Activated CD4-positive, alpha-beta T cell treated with anti-CD3 and anti-CD28 coated beads, Interleukin-2, Interleukin-4, amounts not matched to agents 100 ng/mL and 50 ng/mL, durations not matched to agents 16 hours and 8 hours (primary cell): ENCODE data around the gene ZNF282.

Experiments
- DNase-seq: peaks from one replicate; pipeline ENCODE4 v3.0.0-alpha.2; 2020; ENCODE audit warnings: low spot score

The ZNF282 gene

GRCh38 chr7:149191851-149192250 is 3.5 kb upstream of the ZNF282 start:
- no peak for DNase-seq

DNA sequence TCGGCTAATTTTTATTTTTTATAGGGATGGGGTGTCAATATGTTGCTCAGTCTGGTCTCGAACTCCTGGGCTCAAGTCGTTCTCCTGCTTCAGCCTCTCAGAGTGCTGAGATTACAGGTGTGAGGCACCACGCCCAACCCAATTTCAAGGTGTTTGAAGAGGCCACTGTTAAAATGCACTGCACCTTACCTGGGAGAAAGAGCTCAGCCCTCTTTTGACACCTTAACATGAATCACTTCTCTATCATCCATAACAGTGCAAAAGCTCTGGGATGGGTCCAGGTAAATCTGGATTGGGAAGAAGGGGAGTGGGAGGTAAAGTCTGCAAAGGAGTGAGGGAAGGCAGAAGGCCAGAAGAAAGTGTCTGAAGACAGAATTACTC is 557 bp upstream of the ZNF282 start:
- no peak for DNase-seq

GRCh38 chr7:149196151-149196704 is 882 bp downstream of the ZNF282 start:
- DNase-seq = peak; percentile 8

- DNase-seq = peak; percentile 11
These were observed 1.4 kb downstream of the ZNF282 start for GRCh38 chr7:149196705-149197171.

GRCh38 chr7:149197675-149198074 is 2.3 kb downstream of the ZNF282 start:
- no peak for DNase-seq

DNA sequence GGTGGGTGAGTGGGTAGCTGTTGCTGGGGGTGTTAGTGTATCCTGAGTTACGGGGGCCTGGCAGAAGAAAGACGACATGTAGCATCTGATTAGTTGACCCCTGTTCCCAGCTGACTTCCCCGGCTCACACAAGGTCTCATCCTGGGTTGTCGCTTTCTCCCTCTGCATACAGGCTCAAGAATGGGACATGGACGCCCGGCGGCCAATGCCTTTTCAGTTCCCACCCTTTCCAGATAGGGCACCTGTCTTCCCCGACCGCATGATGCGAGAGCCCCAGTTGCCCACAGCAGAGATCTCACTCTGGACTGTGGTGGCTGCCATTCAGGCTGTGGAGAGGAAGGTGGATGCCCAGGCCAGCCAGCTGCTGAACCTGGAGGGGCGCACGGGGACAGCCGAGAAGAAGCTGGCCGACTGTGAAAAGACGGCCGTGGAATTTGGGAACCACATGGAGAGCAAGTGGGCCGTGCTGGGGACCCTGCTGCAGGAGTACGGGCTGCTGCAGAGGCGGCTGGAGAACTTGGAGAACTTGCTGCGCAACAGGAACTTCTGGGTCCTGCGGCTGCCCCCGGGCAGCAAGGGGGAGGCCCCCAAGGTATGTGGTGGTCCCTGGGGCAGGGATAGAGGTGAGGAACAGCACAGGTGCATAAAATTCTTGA is 2.9 kb downstream of the ZNF282 start:
- DNase-seq = no peak

GRCh38 chr7:149199234-149199995 is 4.1 kb downstream of the ZNF282 start:
- DNase-seq = no peak

DNA sequence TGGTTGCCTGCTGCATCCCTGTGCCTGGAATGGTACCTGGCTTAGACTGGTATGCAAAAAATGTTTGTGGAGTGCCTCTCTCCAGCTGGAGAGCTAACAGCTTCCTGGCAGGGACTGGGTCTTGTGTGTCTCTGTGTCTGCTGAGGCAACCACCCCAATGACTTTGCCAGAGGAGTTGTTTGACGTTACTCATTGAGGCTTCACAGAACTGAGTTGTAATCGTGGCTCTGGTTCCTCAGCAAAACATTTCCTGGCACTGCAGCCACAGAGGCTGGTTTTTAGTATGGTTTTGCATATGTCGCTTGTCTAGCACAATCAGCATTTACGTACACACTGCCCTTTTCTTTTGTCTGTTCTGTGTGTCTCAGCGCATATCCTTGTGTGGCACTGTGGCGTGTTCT is 7.5 kb downstream of the ZNF282 start:
- DNase-seq = peak; percentile 81

- no peak for DNase-seq
These were observed 10.5 kb downstream of the ZNF282 start for GRCh38 chr7:149205690-149206381.

DNA sequence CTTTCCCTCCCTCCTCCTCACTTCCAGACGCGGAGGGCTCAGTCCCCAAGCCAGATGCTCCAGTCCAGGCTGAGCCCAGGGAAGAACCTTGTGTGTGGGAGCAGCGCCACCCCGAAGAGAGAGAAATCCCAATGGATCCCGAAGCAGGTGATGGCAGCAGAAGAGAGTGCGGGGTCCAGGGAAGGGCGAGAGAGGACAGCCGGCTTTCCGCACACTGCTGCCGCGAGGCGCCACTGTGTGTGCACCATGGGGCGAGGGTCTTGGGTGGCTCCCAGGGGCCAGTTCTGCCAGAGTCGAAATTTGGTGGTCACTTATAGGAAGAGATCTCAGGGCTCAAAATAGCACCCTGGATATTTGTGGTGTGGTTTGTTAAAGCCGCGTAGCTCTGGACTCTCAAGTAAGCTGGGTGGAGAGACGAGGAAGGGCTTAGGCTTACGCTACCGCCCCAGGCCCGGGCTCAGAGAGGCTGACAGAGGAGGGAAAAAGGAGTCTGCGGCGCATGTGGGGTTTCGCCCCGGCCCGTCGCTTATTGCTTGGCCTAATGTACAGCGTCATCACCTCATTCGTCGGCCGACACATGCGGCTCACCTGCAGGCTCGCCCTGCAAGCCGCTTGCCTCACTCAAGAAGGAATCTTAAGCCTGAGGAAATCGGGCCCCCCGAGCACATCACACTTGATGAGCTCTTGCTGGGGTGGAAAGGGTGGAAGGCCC is 12.1 kb downstream of the ZNF282 start:
- no peak for DNase-seq

GRCh38 chr7:149209518-149210269 is 14.3 kb downstream of the ZNF282 start:
- peak; percentile 89 for DNase-seq

DNA sequence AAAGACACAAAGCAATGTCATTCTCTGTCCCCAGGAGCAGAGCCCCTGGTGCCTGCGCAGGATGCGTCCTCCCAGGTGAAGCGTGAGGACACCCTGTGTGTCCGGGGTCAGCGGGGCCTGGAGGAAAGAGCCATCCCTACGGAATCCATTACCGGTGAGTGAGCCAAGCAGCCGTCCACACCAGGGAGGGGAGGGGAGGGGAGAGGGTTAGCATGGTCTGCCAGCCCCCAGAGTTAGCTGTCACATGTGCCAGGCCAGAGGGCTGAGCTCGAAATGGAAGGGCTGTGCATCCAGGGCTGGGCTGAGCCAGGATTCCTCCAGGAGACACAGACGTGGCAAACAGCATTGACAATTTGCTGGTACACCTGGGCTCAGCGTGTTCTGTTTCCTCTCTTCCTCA is 15.2 kb downstream of the ZNF282 start:
- DNase-seq = no peak

DNA sequence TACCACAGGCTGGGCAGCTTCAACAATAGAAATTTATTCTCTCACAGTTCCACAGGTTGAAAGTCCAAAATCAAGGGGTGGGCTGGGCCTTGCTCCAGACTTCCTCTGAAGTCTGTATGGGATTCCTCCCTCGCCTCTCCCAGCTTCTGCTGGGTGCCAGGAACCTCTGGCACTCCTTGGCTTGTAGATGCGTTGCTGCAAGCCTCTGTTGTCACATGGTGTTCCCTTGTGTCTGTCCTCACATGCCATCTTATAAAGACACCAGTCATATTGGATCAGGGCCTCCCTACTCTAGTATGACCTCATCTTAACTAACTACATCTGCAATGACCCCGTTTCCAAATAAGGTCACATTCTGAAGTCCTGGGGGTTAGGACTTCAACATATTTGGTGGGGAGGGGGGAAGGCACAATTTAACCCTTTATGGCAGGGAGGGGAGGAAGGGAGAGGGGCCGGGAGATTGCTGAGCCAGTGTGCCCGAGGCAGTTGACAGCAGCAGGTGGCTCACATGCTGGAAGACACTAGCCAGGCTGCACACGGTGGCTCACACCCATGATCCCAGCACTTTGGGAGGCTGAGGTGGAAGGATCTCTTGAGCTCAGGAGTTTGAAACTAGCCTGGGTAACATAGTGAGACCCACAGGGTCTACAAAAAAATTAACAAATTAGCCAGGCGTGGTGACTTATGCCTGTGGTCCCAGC is 18.8 kb downstream of the ZNF282 start:
- DNase-seq = no peak

- no peak for DNase-seq
These were observed 21.1 kb downstream of the ZNF282 start for GRCh38 chr7:149216402-149216801.

DNA sequence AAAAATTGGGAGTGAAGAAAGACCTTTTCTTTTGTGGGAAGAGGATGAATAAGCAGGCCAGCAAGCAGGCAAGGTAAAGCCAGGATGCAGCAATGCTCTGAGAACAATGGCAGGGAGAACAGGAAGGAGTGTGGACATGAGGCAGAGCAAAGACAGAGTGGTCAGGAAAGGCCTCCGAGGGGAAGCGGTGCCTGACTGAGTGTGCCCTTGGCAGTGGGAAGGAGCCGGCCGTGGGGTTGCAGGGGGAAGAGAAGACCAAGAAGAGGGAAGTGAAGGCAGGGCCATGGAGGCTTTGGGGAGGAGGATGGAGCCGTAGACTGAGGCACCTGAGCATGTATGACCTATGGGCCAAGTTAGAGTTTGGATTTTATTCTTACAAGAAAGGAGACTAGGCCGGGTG is 22.2 kb downstream of the ZNF282 start:
- no peak for DNase-seq

- no peak for DNase-seq
These were observed 23.4 kb downstream of the ZNF282 start for GRCh38 chr7:149218469-149219420.

DNA sequence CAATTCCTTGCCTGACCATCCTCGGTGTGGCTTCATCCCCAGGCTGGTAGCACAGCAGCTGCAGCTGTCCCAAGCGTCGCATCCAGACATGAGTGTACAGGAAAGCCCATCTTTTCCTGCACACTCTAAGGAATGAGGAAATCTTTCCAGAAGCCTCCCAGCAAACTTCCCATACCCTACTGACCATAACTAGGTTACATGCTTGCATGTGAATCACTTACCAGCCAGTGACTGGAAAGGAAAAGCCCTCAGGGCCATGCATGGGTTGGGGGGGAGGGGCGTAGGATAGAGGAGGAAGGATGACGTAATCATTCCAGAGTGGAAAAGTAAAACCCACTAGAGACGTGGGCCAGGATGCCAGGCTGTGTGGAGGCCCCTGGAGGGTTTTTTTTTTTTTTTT is 25.2 kb downstream of the ZNF282 start:
- DNase-seq = no peak

DNA sequence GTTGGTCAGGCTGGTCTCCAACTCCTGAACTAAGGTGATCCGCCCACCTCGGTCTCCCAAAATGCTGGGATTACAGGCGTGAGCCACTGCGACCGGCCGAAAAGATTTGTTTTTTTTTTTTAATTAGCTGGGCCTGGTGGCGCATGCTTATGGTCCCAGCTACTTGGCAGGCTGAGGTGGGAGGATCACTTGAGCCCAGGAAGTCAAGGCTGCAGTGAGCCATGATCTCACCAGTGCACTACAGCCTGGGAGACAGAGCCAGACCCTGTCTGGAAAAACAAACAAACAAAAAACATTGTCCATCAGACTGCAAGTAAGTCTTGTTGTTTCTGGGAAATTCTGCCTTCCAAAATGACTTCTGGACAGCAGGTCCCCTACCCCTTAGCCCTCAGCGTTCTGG is 27.8 kb downstream of the ZNF282 start:
- DNase-seq = no peak

DNA sequence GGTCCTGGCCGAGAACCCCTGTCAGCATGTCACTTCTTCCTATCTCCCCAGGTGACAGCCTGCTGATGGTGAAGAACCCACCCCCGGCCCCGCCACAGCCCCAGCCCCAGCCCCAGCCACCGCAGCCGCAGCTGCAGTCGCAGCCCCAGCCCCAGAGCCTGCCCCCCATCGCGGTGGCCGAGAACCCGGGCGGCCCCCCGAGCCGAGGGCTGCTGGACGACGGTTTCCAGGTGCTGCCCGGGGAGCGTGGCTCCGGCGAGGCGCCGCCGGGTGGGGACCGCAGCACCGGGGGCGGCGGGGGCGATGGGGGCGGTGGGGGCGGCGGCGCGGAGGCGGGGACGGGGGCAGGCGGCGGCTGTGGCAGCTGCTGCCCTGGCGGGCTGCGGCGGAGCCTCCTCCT is 28.4 kb downstream of the ZNF282 start:
- DNase-seq = no peak

DNA sequence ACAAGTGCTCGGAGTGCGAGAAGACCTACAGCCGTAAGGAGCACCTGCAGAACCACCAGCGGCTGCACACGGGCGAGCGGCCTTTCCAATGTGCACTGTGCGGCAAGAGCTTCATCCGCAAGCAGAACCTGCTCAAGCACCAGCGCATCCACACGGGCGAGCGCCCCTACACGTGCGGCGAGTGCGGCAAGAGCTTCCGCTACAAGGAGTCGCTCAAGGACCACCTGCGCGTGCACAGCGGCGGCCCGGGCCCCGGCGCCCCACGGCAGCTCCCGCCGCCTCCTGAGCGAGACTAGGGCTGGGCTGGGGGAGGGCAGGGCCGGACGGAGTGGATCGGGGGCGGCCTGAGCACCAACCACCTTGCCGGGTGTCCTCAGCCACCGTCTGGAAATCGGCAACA is 29.0 kb downstream of the ZNF282 start:
- DNase-seq = no peak
